COLO829 (cell line): ENCODE results near the gene CDC42EP1.

Experiments used
- DNase-seq: peaks from one replicate; pipeline ENCODE4 v3.0.0; 2012; ENCODE audit warnings: low spot score

Gene CDC42EP1

GRCh38 chr22:37561212-37562048 is 1.1 kb downstream of the CDC42EP1 start:
- peak; percentile 81 for DNase-seq

- no peak for DNase-seq
These were observed 2.0 kb downstream of the CDC42EP1 start for GRCh38 chr22:37562049-37562875.

GRCh38 chr22:37563153-37564081 is 3.1 kb downstream of the CDC42EP1 start:
- DNase-seq, result peak; percentile 89

- no peak for DNase-seq
These were observed 3.9 kb downstream of the CDC42EP1 start for GRCh38 chr22:37564111-37564711.

GRCh38 chr22:37565830-37566229 is 5.5 kb downstream of the CDC42EP1 start:
- DNase-seq, result no peak

GRCh38 chr22:37566329-37566837 is 6.1 kb downstream of the CDC42EP1 start:
- no peak for DNase-seq

GRCh38 chr22:37566903-37567798 is 6.9 kb downstream of the CDC42EP1 start:
- DNase-seq, result peak; percentile 74

- DNase-seq, result no peak
These were observed 7.7 kb downstream of the CDC42EP1 start for GRCh38 chr22:37568012-37568411.

- DNase-seq, result no peak
These were observed 8.2 kb downstream of the CDC42EP1 start for GRCh38 chr22:37568448-37569008.

- no peak for DNase-seq
These were observed 9.0 kb downstream of the CDC42EP1 start for GRCh38 chr22:37569009-37569920.

GRCh38 chr22:37569921-37570660 is 9.8 kb downstream of the CDC42EP1 start:
- no peak for DNase-seq

- DNase-seq, result no peak
These were observed 10.3 kb downstream of the CDC42EP1 start for GRCh38 chr22:37570661-37570976.

GRCh38 chr22:37571258-37571991 is 11.1 kb downstream of the CDC42EP1 start:
- DNase-seq, result no peak

GRCh38 chr22:37571992-37572373 is 11.7 kb downstream of the CDC42EP1 start:
- no peak for DNase-seq

GRCh38 chr22:37575490-37576003 is 15.3 kb downstream of the CDC42EP1 start:
- DNase-seq, result no peak

- no peak for DNase-seq
These were observed 17.7 kb downstream of the CDC42EP1 start for GRCh38 chr22:37578002-37578401.

- no peak for DNase-seq
These were observed 21.2 kb downstream of the CDC42EP1 start for GRCh38 chr22:37581504-37581903.
